Measurements from ENCODE around the gene ATXN1.

The ATXN1 gene

DNA sequence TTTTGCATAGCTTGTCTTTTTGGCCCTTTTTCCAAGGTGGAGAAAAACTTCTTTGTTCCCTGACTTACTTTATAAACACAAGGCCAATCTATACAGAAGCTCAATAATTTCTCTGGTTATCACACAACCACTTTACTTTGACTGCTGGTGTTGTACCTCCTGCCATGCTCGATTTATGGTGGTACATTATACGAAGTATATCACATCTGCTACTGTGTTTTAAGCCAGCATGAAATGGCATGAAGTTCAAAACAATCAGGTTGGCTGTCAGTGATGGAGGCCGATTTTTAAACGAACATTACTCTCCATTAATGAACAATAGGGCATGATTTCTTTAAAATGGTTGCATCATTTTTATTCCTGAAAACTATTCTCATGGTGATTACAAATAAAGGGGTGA, 21.0 kb upstream of the ATXN1 start:
- DNase-seq, result no peak

DNA sequence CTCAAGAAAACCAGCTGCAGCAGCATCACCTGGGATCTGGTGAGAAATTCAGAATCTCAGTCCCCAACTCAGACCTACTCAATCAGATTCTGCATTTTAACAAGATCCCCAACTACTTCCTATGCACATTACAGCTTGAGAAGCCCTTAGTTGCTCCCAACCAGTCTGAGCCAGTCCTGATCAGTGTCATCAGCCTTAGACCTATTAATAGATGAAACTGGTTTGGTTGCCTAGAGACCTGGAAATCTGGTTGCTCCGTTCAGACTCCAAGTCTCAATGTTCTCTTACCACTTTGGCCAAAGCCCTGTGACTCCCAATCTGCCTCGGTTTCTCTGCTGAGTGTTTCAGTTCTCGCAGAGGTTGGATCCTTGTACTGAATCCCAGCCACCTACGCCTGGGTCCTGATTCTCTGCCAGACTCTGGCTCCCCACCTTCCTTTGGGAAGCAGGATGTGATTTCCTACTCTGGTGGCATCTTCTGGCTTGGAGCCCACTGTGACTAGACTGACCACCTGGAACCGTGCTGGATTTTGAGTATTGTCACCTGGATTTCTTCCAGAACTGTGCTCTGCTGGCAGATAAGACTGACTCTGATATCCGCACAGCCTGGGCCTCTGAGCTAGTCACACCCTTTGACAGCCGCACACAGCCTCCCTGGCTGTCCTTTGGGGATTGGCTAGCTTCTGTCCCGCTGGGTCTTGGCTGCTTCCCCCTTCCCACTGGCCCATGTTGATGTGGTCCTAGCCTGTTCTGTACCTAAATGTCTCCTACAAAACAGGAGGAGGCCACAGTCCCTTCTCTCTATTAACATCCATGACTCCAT, 20.3 kb upstream of the ATXN1 start:
- no peak for DNase-seq

DNA sequence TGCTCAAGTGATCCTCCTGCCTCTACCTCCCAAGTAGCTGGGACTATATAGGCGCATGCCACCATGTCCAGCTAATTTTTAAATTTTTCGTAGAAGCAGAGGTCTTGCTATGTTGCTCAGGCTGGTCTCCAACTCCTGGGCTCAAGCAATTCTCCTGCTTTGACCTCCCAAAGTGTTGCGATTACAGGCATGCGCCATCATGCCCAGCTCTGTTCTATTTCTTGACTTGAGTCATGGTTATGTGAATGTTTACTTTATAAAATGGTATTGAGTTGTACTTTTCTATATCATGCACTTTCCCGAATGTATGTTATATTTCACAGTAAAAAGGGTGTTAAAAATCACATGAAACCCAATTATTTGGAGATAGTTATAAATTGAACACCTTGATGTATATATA, 17.3 kb upstream of the ATXN1 start:
- no peak for DNase-seq

DNA sequence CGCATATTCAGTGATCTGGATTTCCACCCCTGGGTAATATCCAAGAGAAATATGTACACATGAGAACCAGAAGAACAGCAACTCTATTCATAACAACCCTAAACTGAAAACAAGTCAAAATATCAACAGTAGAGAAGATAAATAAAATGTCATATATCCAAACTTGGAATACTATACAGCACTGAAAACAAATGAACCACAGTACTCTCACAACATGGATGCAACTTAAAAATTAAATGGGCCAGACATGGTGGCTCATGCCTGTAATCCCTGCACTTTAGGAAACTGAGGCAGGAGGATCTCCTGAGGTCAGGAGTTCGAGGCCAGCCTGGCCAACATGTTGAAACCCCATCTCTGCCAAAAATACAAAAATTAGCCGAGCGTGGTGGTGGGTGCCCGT, 16.5 kb upstream of the ATXN1 start:
- DNase-seq, result no peak

DNA sequence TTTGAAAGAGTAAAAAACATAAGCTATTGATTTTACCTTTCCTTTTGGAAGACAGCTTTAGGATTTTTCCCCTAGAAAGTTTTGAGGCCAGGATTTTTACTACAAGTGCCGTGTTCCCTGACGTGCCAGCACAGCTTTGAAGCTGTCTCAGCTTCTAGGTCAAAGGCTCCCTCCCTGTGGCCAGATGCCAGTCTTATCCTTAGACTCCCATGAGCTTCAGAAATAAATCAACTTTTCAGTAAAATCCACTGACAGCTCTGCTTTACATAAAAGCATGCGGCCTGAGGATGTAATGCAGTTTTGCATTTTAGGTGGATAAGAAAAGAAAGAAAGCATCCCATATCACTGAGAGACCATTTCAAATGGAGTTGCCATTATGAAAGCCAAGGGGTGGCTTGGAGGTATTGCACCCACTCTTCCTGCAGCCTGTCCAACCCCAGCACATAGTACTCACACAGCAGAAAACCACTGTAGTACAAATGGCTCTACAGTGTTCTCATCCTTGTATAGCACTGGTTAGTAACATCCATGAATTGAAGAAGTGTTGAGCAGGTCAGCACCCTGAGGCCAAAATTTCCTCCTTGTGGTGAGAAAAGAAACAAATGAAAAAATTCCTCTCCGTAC, 15.2 kb upstream of the ATXN1 start:
- DNase-seq, result no peak

DNA sequence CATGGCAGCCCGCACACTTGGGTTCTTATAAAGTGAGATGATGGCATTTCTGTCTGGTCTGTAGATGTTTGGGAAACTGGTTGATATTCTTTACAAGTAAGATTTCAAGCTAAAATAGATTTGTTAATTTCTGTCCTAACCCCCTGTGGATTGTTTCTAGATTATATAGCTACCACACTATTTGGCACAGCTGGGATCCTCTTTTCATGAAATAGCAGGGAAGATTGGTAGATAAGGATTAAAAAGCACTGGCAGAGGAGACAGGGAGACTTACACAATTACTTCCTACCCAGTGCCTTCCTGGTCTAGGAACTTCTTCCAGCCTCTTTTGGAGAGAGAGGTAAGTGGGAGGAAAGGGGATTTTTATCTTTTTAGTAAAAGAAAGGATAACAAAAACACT, 13.2 kb upstream of the ATXN1 start:
- no peak for DNase-seq

DNA sequence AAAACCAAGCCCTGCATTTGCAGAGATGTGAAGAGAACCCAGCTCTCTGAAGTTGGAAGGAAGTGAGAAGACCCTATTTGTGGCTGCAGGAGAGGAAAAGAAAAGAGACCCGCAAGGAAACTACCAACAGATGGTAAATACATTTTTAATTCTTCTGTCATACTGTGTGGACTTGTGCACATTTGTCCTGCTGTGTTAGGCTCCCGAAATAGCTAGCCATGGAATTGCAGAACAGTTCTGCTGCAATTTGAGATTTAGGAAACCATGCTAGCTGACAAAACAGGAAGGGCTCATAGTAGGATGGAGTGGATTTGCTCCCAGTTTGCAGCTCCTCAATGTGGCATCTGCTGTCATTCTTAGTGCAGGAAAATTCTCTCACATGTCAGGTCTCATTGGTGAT, 12.1 kb upstream of the ATXN1 start:
- no peak for DNase-seq

DNA sequence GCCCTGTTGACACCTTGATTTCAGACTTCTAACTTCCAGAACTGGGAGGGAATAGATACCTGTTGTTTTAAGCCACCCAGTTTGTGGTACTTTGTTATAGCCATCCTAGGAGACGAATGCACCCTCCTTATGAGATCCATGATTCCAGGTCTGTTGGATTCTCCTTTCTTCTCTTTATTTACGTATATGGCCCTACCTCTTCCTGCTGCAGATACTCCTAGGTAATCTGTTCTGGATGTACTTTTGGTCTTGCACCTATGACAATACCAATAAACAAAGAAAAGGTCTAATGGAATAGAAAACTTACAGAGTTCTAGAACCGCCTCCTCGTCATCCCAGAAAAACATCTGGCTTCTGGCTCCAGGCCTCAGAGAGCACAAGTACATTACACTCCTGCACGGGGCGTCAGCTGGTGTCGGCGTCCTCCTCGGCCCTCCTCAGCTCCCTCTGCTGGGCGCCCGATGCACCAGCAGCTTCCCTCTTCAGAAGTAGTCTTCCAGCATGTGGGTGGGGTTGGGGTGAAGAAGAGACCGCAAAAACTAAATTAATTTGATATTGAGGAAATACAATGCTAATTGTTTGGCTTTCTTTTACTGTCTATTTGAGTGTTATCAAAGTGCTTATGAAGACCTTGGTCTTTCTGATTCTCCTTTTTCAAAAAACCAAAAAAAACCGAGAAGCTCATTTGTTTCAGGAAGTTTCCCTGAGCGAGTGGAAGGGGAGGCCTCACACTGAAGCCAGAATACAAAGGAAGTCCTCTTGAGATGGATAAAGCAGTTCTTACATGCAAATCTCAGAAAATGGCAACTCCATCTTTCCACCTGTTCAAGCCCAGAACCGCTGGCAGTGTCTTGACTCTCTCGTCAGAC, 9.7 kb upstream of the ATXN1 start:
- DNase-seq, result no peak

DNA sequence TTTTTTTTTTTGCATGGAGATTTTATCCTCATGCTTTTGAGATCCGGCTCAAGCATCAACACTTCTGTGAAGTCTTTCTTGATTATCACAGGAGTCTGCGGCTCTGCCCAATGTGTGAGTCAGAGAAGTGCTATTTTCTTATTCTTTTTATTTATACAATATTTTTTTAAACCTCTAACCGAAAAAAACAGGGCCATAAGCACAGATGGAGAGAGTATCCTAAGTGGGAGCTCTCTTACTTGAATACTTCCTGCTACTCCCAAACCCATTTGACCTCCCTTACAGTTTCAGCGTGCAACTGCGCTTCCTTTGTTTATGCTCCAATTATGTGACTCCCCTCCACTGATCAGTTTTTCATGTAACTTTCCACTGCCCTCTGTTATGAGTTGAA, 8.7 kb upstream of the ATXN1 start:
- DNase-seq, result no peak

DNA sequence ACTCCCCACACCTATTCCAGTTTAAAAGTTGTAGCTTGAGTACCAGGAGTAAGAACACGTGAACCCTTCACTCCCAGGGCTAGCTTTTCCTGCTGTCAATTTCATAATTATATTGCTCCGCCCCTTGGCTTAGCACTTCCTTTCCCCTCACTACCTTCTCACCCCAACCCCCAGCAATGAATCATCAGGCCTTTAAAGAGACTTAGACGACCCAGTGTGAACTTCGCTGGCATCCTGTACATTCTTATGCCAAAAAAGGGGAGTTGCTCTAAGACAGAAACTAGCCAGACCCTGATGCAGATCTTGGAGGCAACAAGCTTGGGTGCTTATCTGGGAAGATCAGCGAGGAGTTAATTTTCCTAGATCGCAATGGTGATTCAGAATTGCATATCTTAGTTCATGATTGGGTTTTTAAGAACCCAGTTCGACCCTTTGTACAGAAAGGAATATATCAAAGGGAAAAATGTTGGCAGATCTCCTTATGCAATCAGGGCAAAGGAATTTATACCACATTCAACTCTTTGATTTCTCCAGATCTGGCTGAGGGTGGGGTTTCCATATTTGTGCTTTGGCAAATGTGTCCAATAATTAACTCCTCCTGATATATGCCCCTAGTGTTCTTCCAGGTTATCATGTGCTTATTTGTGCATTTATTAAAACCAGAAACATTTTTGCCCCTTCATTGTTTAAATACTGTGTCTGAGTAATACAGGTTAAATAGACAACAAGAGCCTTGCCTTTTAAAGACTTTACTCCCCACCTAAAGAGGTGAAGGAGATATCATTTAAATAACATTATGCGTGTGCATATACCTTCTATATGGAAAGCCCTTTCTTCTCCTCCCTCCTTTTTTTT, 8.1 kb upstream of the ATXN1 start:
- DNase-seq, result no peak

DNA sequence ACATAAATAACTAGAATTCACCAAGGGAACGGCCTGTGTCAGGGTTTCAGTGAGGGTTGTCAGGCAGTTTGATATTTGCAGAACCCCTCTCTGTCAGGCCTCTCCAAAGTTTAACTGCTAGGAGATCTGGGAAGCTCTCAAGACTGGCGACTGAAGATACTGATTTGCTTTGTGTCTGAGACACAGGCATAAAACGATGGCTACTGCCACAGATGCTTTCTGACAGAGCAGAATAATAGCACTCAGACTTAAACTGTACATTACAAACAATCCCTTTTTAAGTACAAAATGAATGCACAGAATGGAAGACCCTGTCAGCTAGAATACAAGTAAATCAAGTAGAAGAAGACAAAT, 7.2 kb upstream of the ATXN1 start:
- DNase-seq, result no peak

DNA sequence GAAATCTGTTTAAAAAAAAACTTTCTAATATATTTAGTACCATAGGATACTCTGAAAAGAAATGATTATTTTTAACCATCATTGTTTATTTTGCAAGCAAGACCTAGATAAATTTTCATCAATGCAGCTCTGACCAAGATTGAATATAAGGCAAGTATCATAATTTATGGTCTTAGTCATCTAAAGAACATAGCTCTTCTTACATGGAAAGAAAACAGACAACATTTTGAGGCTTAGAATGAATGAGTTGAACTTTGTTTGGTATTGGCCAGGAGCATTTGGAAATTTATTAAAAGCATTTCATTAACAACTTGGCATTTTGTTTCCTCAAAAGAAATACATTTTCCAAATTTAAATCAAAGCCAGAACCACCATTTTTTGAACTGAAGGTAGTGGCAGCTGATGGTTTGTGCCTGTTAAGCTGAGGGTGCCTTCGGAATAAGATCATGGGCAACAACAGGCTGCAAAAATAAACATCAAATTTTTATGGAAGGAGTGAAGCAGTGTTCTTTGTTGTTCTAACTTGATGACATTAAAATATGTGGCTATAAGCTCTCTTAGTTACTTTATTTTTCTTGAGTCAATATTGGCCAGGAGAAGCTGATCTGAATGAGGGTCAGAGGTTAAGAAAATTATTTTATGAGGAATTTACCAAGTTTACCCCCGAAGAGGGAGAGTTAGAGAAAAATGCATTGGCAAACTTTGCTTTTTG, 6.7 kb upstream of the ATXN1 start:
- DNase-seq, result no peak

DNA sequence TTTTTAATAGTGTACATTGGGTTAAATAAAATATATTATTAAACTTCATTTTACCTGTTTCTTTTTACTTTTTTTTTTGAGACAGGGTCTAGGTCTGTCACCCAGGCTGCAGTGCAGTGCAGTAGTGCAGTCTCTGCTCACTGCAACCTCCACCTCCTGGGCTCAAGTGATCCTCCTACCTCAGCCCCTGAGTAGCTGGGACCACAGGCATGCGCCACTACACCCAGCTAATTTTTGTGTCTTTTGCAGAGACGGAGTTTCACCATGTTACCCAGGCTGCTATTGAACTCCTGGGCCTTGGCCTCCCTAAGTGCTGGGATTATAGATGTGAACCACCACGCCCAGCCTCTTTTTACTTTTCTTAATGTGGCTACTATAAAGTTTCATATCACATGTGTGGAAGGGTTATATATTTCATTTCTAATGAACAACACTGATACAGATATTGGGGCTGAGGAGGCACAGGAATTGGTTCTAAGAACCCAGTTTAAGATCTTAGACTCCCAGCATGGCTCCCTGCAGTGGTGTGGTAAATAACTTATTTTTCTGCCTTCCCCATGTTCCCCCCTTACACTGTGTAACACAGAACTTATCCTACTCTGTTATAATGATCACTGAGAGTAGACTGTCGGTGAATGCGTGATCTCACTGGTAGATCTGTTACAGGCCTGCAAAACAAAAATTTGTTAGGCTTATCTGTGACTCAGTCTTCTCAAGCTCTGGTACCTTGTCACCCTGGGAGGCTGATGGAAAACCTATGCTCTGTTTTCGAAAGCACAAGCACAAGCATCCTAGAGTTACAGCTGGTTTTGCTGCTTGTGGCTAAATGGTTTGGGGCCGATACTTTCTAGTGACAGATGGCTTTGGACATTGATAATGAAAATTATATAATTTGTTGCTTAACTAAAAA, 5.8 kb upstream of the ATXN1 start:
- no peak for DNase-seq

DNA sequence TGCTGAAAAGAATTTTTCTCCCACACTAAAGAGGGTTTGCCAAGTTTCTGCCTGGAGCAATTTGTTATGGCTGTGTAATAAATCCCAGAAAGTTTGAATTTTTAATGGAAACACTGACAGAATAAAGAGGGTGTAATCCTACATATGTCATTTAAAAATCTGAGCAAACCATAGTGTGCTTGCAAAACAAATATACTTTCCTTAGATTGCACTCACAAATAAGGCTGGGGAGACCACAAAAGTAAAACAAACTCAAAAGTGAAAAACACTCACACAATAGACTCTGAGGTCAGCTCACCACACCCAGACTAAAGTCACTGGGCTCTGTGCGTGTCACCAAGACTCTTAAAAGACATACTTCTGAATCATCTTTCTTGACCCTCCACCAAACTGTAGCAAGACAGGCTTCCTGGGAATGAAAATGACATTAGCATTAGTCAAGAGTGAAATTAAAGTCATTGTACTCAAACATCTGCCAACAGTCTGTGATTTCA, 4.8 kb upstream of the ATXN1 start:
- DNase-seq, result no peak

DNA sequence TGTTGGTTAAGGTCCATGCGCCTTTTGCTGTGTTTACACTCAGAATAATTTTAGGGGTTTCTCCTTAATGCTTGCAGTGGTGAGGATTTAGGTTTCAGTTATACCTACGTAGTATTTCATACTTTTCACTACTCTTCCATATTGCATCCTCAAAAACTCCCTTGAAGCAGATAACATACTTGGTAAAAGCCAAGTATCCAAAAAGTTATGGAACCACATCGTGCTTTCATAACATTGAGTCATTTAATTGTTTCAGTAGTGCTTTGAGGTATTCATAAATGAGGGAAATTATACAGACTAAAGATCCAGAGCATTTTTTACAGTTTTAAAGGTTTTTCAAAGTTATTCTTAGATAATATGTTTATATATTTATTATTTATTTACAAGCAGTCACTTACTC, 4.0 kb upstream of the ATXN1 start:
- DNase-seq, result no peak

DNA sequence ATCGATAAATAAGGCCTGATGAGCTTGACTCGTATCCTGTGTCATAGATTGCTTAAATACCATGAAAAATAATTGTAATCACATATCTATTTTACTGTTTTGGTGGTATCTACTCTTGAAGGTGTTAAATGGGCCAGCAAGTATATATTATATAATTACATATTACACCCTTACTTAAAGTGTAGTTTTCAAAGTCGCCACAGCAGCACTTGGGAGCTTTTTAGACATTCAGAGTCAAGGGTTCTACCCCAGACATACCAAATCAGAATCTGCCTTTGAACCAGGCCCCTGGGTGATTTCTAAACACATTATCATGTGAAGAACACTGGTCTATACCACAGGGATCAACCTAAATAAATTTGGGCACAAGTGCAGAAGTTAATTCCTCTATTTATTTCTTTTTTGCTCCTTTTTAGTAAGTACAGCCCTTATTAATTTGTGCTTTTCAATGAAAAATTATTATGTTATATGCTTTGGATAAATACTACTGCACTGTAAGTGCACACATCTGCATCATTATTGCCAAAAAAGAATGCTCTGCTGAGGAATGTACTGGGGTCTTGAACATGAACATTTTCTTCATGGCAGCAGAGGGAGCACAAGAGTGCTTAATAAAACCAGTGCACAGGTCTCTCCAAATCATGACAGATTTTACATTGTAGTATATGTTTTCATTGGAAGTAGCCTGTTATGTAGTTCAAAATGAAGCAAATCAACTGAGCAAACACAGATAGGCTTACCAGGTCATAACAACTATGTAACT, 3.1 kb upstream of the ATXN1 start:
- no peak for DNase-seq

DNA sequence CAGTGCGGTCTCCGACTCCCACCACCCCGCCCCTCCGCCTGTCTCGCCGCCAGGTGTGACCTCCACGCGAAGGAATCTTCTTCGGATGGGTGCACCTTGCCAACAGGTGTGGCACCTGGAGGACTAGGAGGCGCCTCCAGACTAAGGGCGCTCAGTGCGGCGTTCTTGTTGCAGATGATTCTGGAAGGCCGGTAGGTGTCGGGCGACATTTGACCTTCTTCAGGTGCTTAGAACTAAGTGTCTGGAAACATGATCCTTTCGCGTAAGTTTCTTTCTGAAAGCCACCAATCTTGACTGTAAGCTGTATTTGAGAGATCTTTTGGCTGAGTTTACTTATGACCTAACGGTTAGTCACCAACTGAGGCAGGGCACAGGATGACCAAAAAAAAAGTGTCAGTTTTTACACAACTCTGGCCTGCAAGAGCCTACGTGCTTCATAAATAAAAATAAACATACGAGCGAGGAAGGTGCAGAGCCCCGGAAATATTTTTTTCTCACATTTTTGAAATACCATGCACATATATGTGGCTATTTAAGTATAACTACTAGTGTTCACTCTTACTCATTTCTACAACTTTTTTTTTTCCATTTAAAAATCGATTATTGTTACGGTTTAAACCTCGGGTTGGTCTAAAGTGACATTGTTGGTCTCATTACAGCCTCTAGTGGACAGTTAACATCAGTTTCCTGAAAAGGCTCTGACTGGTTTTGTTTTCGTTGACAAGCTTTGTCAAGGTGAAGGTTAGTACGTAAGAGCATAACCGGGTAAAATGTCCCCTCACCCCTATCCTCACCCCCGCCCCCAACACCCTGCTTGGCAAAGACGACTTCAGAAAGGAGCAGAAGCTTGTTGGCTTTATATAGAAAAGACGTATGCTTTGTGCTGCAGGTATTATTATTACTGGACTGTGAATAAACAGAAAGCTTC, 1.6 kb upstream of the ATXN1 start:
- no peak for DNase-seq

DNA sequence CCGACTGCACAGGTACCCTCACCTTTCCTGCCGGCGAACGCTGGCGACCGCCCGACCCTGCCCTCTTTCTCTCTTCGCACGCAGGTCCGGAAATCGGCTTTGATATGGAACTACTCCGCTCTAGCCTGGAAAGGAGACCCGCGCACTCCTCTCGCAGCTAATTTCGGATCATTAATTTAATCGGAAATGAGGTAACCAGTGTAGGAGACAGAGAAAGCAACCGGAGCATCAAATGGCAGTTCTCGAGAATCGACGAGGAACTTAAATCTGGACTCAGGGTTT, 949 bp upstream of the ATXN1 start:
- no peak for DNase-seq
